ENCODE measurements around the gene TRAF3. TPM values are rescaled to one million over a fixed set of nuclear protein-coding genes. Genes with fewer than 3 reads are reported as not detected.
A peak's percentile ranks its signal among the peaks of the same experiment; 100 is the strongest.

TRAF3 gene
- total RNA-seq, 1 donor from 2014 or later, result 25.9 TPM

DNA sequence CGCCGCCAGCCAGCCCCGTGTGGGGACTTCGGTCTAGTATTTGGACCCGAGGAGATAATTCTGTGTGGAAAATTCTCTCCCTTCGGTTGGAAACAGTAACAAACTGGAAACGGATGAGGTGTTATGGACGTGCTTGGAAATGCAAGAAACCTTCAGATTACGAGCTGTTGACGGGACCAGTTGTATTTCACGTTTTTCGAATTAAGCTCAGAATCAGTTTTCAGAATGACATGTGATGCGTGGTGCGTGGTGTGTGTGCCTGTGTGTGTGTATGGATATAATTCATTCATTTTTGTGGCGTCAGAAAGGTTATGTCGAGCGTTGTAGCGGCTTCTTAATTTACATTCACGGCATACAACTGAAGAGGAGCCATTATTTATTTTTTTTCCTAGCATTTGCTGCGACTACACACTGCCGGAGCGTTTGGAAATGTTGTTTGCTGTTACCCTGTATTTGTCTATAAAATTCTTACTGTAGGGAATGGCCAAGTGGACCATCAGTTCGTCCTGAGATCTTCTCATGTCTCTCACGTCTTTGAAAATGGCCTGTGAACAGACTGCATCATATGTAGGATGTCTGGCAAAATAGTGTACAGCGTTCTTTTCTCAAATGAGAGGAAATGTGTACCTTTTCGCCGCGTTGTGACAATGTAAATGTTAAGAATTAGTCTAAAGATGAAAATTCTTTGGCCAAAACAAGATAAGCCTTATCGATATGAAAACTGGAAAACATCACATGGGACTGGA lies 1.3 kb downstream of the TRAF3 start:
- H3K9ac ChIP-seq (ENCODE audit: low read length), result peak overlapping the region; percentile 86
- Mint-ChIP-seq H3K27me3 (ENCODE audit: low read depth, unreplicated experiment) (no peaks in the 10 kb centered on the region), H3K27ac (ENCODE audit: unreplicated experiment) (peak overlapping the region; percentile 15), H3K4me1 (ENCODE audit: low read depth, unreplicated experiment) (peaks cover 22% of the 10 kb centered on the region), H3K9me3 (ENCODE audit: unreplicated experiment) (no peaks in the 10 kb centered on the region), H3K4me3 (ENCODE audit: unreplicated experiment) (peak overlapping the region; percentile 83), H3K36me3 (ENCODE audit: low read depth, unreplicated experiment) (no peaks in the 10 kb centered on the region)
- H3K4me2 ChIP-seq (ENCODE audit: low read length), result peak overlapping the region; percentile 94
- H3K4me3 ChIP-seq (ENCODE audit: insufficient read depth, low read depth, low read length), result peak overlapping the region; percentile 81
- peak; percentile 47 for DNase-seq (ENCODE audit: low read depth)
- no peak for FAIRE-seq
- no peaks in the 10 kb centered on the region for H3K9me3 ChIP-seq (ENCODE audit: insufficient read depth, low read depth, low read length)
- H2AFZ ChIP-seq (ENCODE audit: low read depth, low read length), result peak overlapping the region; percentile 54
- H3K79me2 ChIP-seq (ENCODE audit: insufficient read depth, low read length), result peaks cover 55% of the 10 kb centered on the region
- H3K27ac ChIP-seq (ENCODE audit: low read depth, low read length), result peak overlapping the region; percentile 59
- peaks cover 32% of the 10 kb centered on the region for H3K4me1 ChIP-seq (ENCODE audit: insufficient read depth, low read length)
- peaks cover 50% of the 10 kb centered on the region for H4K20me1 ChIP-seq (ENCODE audit: insufficient read depth, low read length)
- H3K36me3 ChIP-seq (ENCODE audit: insufficient read depth, low read length), result no peaks in the 10 kb centered on the region
- TF ChIP-seq, protein P1, sequence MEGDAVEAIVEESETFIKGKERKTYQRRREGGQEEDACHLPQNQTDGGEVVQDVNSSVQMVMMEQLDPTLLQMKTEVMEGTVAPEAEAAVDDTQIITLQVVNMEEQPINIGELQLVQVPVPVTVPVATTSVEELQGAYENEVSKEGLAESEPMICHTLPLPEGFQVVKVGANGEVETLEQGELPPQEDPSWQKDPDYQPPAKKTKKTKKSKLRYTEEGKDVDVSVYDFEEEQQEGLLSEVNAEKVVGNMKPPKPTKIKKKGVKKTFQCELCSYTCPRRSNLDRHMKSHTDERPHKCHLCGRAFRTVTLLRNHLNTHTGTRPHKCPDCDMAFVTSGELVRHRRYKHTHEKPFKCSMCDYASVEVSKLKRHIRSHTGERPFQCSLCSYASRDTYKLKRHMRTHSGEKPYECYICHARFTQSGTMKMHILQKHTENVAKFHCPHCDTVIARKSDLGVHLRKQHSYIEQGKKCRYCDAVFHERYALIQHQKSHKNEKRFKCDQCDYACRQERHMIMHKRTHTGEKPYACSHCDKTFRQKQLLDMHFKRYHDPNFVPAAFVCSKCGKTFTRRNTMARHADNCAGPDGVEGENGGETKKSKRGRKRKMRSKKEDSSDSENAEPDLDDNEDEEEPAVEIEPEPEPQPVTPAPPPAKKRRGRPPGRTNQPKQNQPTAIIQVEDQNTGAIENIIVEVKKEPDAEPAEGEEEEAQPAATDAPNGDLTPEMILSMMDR (IDR thresholded peaks at IDR 0.05; ENCODE audit: insufficient read depth, low read depth, low read length), result no peak
- no peak for TF ChIP-seq EZH2 (IDR thresholded peaks at IDR 0.05; ENCODE audit: insufficient read depth, low read length)
- no peaks in the 10 kb centered on the region for H3K27me3 ChIP-seq (ENCODE audit: insufficient read depth, low read length)

DNA sequence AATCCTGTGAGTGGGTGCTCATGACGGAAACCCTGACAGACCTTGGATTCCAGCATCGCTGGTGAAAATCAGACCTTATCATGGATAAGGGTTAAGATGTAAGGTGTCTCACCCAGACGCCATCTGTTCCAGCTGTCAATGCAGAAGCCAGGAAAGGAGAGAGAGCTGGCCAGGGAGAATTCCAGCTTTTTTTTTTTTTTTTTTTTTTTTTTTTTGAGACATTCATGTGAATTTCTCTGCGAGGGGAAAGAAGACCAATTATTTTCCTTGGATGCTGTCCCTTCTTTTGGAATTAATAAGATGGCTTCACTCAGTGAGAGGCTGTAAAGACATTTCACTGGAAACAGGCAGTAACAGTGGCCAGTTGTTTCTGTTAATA lies 1.8 kb downstream of the TRAF3 start:
- Histone ChIP-seq H3K79me2 (ENCODE audit: insufficient read depth, low read length) (peaks cover 60% of the 10 kb centered on the region), H3K27ac (ENCODE audit: low read depth, low read length) (no peak overlapping the region), H3K27me3 (ENCODE audit: insufficient read depth, low read length) (no peaks in the 10 kb centered on the region), H3K9ac (ENCODE audit: low read length) (peak overlapping the region; percentile 86), H3K4me3 (ENCODE audit: insufficient read depth, low read depth, low read length) (peak overlapping the region; percentile 81), H4K20me1 (ENCODE audit: insufficient read depth, low read length) (peaks cover 56% of the 10 kb centered on the region), H3K4me2 (ENCODE audit: low read length) (peak overlapping the region; percentile 94), H3K4me1 (ENCODE audit: insufficient read depth, low read length) (peaks cover 32% of the 10 kb centered on the region), H3K36me3 (ENCODE audit: insufficient read depth, low read length) (no peaks in the 10 kb centered on the region), H2AFZ (ENCODE audit: low read depth, low read length) (no peak overlapping the region), H3K9me3 (ENCODE audit: insufficient read depth, low read depth, low read length) (no peaks in the 10 kb centered on the region)
- peaks cover 22% of the 10 kb centered on the region for H3K4me1 Mint-ChIP-seq (ENCODE audit: low read depth, unreplicated experiment)
- H3K27ac Mint-ChIP-seq (ENCODE audit: unreplicated experiment), result no peak overlapping the region
- H3K36me3 Mint-ChIP-seq (ENCODE audit: low read depth, unreplicated experiment), result no peaks in the 10 kb centered on the region
- no peak for TF ChIP-seq EZH2 (IDR thresholded peaks at IDR 0.05; ENCODE audit: insufficient read depth, low read length)
- TF ChIP-seq, protein P1 (IDR thresholded peaks at IDR 0.05; ENCODE audit: insufficient read depth, low read depth, low read length), result no peak
- FAIRE-seq (no peak), DNase-seq (ENCODE audit: low read depth) (no peak)
- H3K27me3 Mint-ChIP-seq (ENCODE audit: low read depth, unreplicated experiment), result no peaks in the 10 kb centered on the region
- no peaks in the 10 kb centered on the region for H3K9me3 Mint-ChIP-seq (ENCODE audit: unreplicated experiment)
- H3K4me3 Mint-ChIP-seq (ENCODE audit: unreplicated experiment), result peak overlapping the region; percentile 83

Measured in astrocyte (in vitro differentiated cells and primary cell).